Esophagus muscularis mucosa (tissue), 4 donors: Measurements from ENCODE around the gene PLOD3.
"Not testable (repeated sequence)": the region's sequence is repeated elsewhere in the genome, so short reads cannot be mapped to it uniquely, and the experiment has no call there.

Source experiments
- CTCF ChIP-seq, 3 experiments: fragments of 200-600 bp in 2 of 3; fragments of 450-650 bp in 1 of 3; sonication (generic) in 2 of 3; IDR thresholded peaks; one replicate each; pipeline ENCODE4 v1.5.1; 2017 to 2019; ENCODE audit warnings: antibody characterized with exemption in 3 of 3, mild to moderate bottlenecking in 2 of 3, moderate library complexity in 1 of 3
- EP300 ChIP-seq: sonication (generic); formaldehyde crosslinking; IDR thresholded peaks from one replicate; pipeline ENCODE4 v1.6.1; 2017; ENCODE audit warnings: antibody characterized with exemption
- POLR2A ChIP-seq: fragments of 450-650 bp; IDR thresholded peaks from one replicate; pipeline ENCODE4 v1.6.1; 2017; ENCODE audit warnings: antibody characterized with exemption, moderate library complexity, mild to moderate bottlenecking, low read depth
- POLR2AphosphoS5 ChIP-seq, 2 donors: sonication (generic); formaldehyde crosslinking; IDR thresholded peaks; one replicate each; pipeline ENCODE4 v1.6.1; 2017; ENCODE audit warnings: antibody characterized with exemption in 2 of 2

- TF ChIP-seq POLR2A; CTCF (IDR thresholded peaks at IDR 0.05); POLR2AphosphoS5 (IDR thresholded peaks at IDR 0.05); EP300: not testable (repeated sequence)
Measured at GRCh38 chr7:101264102-101264706, 46.8 kb upstream of the PLOD3 start.
